Kidney epithelial cell (primary cell): ENCODE data around the gene PRM3. TPM values are rescaled to one million over a fixed set of nuclear protein-coding genes. Genes with fewer than 3 reads are reported as not detected.

Experiments used
- DNase-seq: peaks from one replicate; pipeline ENCODE4 v3.0.0-alpha.2; 2010; ENCODE audit warnings: low read depth
- H3K27me3 ChIP-seq: 2 replicates; pipeline ENCODE4 v1.6.0; 2011; ENCODE audit warnings: low read length; ENCODE audit not compliant: control insufficient read depth, insufficient read depth
- H3K36me3 ChIP-seq: 2 replicates; pipeline ENCODE4 v1.5.1; 2011; ENCODE audit warnings: low read length; ENCODE audit not compliant: control insufficient read depth, insufficient read depth
- H3K4me3 ChIP-seq: 2 replicates; pipeline ENCODE4 v1.5.1; 2011; ENCODE audit warnings: low read depth, mild to moderate bottlenecking, control low read depth, low read length
- CTCF ChIP-seq: IDR thresholded peaks from 2 replicates; pipeline ENCODE4 v1.5.1; 2011; ENCODE audit warnings: mild to moderate bottlenecking, moderate library complexity, low read length, control low read depth, inconsistent platforms; ENCODE audit not compliant: insufficient read depth, poor library complexity, severe bottlenecking
- total RNA-seq: library from RNA; depleted of rRNA; stranded (reverse); fragments of >200 nt; gene quantifications from 2 replicates; pipeline ENCODE4 v1.2.3, GENCODE V29; 2015

PRM3 gene
- total RNA-seq, 1 donor from 2014 or later, result not detected

GRCh38 chr16:11277607-11278337 is 4.3 kb upstream of the PRM3 start:
- no peak for DNase-seq
- no peak for TF ChIP-seq CTCF
- Histone ChIP-seq H3K27me3 (no peaks in the 10 kb centered on the region), H3K36me3 (no peaks in the 10 kb centered on the region), H3K4me3 (no peak overlapping the region)

- no peak for DNase-seq
- Histone ChIP-seq H3K36me3 (no peaks in the 10 kb centered on the region), H3K27me3 (no peaks in the 10 kb centered on the region), H3K4me3 (no peak overlapping the region)
- TF ChIP-seq CTCF, result no peak
These were observed 3.6 kb upstream of the PRM3 start for GRCh38 chr16:11276896-11277593.

- H3K4me3 ChIP-seq, result no peak within 1 kb of the TSS
- TF ChIP-seq CTCF, result no peak
- H3K36me3 ChIP-seq, result no peaks in the 10 kb centered on the region
- no peaks in the 10 kb centered on the region for H3K27me3 ChIP-seq
- no peak for DNase-seq
These were observed 2.9 kb upstream of the PRM3 start, which contains the start of gene PRM2 for GRCh38 chr16:11276143-11276895. Gene PRM2 (minus strand): TSS chr16:11276480. CDS start chr16:11276370, 110 bp downstream.

GRCh38 chr16:11274964-11275363 is 1.5 kb upstream of the PRM3 start:
- DNase-seq, result no peak
- no peaks in the 10 kb centered on the region for H3K27me3 ChIP-seq
- H3K36me3 ChIP-seq, result no peaks in the 10 kb centered on the region
- TF ChIP-seq CTCF, result no peak
- H3K4me3 ChIP-seq, result no peak overlapping the region

GRCh38 chr16:11273721-11274324 is 394 bp upstream of the PRM3 start:
- no peaks in the 10 kb centered on the region for H3K36me3 ChIP-seq
- no peak for DNase-seq

More at GRCh38 chr16:11273721-11274324, 394 bp upstream of the PRM3 start:
- no peak for TF ChIP-seq CTCF
- H3K4me3 ChIP-seq, result no peak overlapping the region
- H3K27me3 ChIP-seq, result peaks cover 2% of the 10 kb centered on the region
